HepG2 (cell line): ENCODE results near the gene BCAT1. TPM values are rescaled to one million over a fixed set of nuclear protein-coding genes. Genes with fewer than 3 reads are reported as not detected.
A peak's percentile ranks its signal among the peaks of the same experiment; 100 is the strongest.

Experiments
- ATAC-seq: fragments of 200-7000 bp; cut with Tn5 transposase; 3 replicates; pipeline ENCODE4 v1.9.1; 2020; ENCODE audit warnings: mild to moderate bottlenecking, moderate library complexity
- BruUV-seq: library from RNA; stranded (reverse); fragments of 400-500 nt; replicated peaks from 2 replicates; lab custom pipeline; 2021; lab: Mats Ljungman, UMichigan
- CTCF ChIA-PET: fragments of 300-600 bp; formaldehyde crosslinking; extraction: SDS; loops from one replicate; lab custom pipeline; 2021; ENCODE audit warnings: low total read pairs, inconsistent platforms, low intra/inter-chr PET ratio; lab: Yijun Ruan, JAX
- POLR2A ChIA-PET: fragments of 350-600 bp; sonication (Branson Sonifier 250); formaldehyde crosslinking; loops from one replicate; lab custom pipeline; 2020; ENCODE audit warnings: antibody characterized with exemption, inconsistent platforms; lab: Yijun Ruan, JAX
- DNase-seq: peaks from one replicate; pipeline ENCODE4 v3.0.0-alpha.2; 2015; ENCODE audit warnings: low spot score
- FAIRE-seq: peaks from 3 replicates; lab custom pipeline; 2011; peaks lifted over from hg19 to GRCh38; lab: Jason Lieb, UNC
- H2AFZ ChIP-seq: one replicate; pipeline ENCODE4 v1.6.1; 2011; ENCODE audit warnings: low read length, inconsistent platforms
- H3K27ac ChIP-seq: fragments of 300-600 bp; 3 replicates; pipeline ENCODE4 v1.8.0; 2011; ENCODE audit warnings: mixed run types, mild to moderate bottlenecking, mixed read lengths, low read length, inconsistent platforms; ENCODE audit not compliant: insufficient read depth; ENCODE audit errors: extremely low read length
- H3K27me3 ChIP-seq, 2 experiments: fragments of 200-600 bp in 1 of 2; 2 replicates in 1 of 2; 3 replicates in 1 of 2; pipeline versions ENCODE4 v1.6.0 to v1.8.0; 2011; ENCODE audit warnings: low read length in 2 of 2, mild to moderate bottlenecking in 2 of 2, moderate library complexity in 2 of 2, inconsistent platforms in 1 of 2; ENCODE audit not compliant: insufficient read depth in 2 of 2, control insufficient read depth in 1 of 2
- H3K36me3 ChIP-seq, 2 experiments: fragments of 200-600 bp in 1 of 2; replicated peaks in 1 of 2; 2 replicates in 1 of 2; 3 replicates in 1 of 2; pipeline versions ENCODE4 v1.5.1 to v1.8.0; 2011; ENCODE audit warnings: low read length in 2 of 2, inconsistent platforms in 1 of 2; ENCODE audit not compliant: insufficient read depth in 2 of 2, control insufficient read depth in 1 of 2
- H3K4me1 ChIP-seq: 2 replicates; pipeline ENCODE4 v1.5.1; 2012; ENCODE audit warnings: low read length, inconsistent platforms; ENCODE audit not compliant: insufficient read depth
- H3K4me2 ChIP-seq: 2 replicates; pipeline ENCODE4 v1.6.0; 2011; ENCODE audit warnings: low read depth, low read length, inconsistent platforms
- H3K4me3 ChIP-seq, 3 experiments: fragments of 200-600 bp in 1 of 3; sonication (generic), shearing (Covaris generic) in 1 of 3; replicated peaks in 1 of 3; 2 replicates each; pipeline ENCODE4 v1.5.1; 2011 to 2016; ENCODE audit warnings: low read length in 3 of 3, inconsistent platforms in 2 of 3, low read depth in 2 of 3, mild to moderate bottlenecking in 2 of 3, control low read depth in 1 of 3, mixed read lengths in 1 of 3; ENCODE audit not compliant: insufficient read depth in 1 of 3
- H3K79me2 ChIP-seq: one replicate; pipeline ENCODE4 v1.6.1; 2011; ENCODE audit warnings: low read length, inconsistent platforms; ENCODE audit not compliant: insufficient read depth
- H3K9ac ChIP-seq: 2 replicates; pipeline ENCODE4 v1.6.0; 2011; ENCODE audit warnings: mild to moderate bottlenecking, low read depth, low read length, inconsistent platforms; ENCODE audit not compliant: insufficient read depth
- H3K9me3 ChIP-seq: 2 replicates; pipeline ENCODE4 v1.5.1; 2012; ENCODE audit warnings: mild to moderate bottlenecking, low read length
- H4K20me1 ChIP-seq: 2 replicates; pipeline ENCODE4 v1.6.0; 2011; ENCODE audit warnings: inconsistent platforms, mild to moderate bottlenecking, low read length, moderate library complexity; ENCODE audit not compliant: insufficient read depth
- CEBPB ChIP-seq: IDR thresholded peaks from 2 replicates; pipeline ENCODE4 v1.6.1; 2011; ENCODE audit warnings: low read depth, low read length, improper control_type of control experiment, borderline replicate concordance
- NONO ChIP-seq, 2 experiments: fragments of 450-650 bp in 1 of 2; sonication (generic) in 1 of 2; formaldehyde crosslinking in 1 of 2; IDR thresholded peaks in 1 of 2; conservative IDR thresholded peaks in 1 of 2; 2 replicates each; pipeline versions ENCODE4 v1.6.1 to v1.8.0; 2017 to 2022; ENCODE audit warnings: mild to moderate bottlenecking in 1 of 2, missing genetic modification reagents in 1 of 2, moderate library complexity in 1 of 2
- PAWR ChIP-seq: sonication (generic); formaldehyde crosslinking; IDR thresholded peaks from 2 replicates; pipeline ENCODE4 v1.4.0; 2020; ENCODE audit warnings: missing genetic modification reagents, mild to moderate bottlenecking, borderline replicate concordance
- RFX1 ChIP-seq: fragments of 450-650 bp; IDR thresholded peaks from 2 replicates; pipeline ENCODE4 v1.6.1; 2017
- ZFP41 ChIP-seq: sonication (generic); formaldehyde crosslinking; IDR thresholded peaks from 2 replicates; pipeline ENCODE4 v1.4.0; 2020; ENCODE audit warnings: mild to moderate bottlenecking, missing genetic modification reagents, borderline replicate concordance
- WGBS: methylation state at CpG from one replicate; pipeline ENCODE4 v1.1.6; 2017; ENCODE audit warnings: low lambda C conversion rate; 5-methylcytosine and 5-hydroxymethylcytosine counted together
- in situ Hi-C: cut with HindIII; loops from 2 replicates; pipeline ENCODE4 v1.10.0; 2017; ENCODE audit warnings: low pct_unique_long_range_greater_than_20kb; ENCODE audit not compliant: extremely low pct_ligation_motif_present
- intact Hi-C: fragments of 100-400 bp; cut with micrococcal nuclease; formaldehyde crosslinking; loops from one replicate; pipeline ENCODE4 v1.10.0; 2022; ENCODE audit not compliant: unreplicated experiment
- polyA plus RNA-seq, 8 experiments: library from polyadenylated mRNA; depleted of rRNA in 3 of 8; stranded (reverse) in 7 of 8; unstranded in 1 of 8; fragments of >200 nt; fragmentation: Illumina TruSeq in 4 of 8; extraction: Trizol in 4 of 8; gene quantifications; 2 replicates each; pipeline versions ENCODE4 v1.2.1 to v1.2.3, GENCODE V29; 2011 to 2016; ENCODE audit warnings: low read depth in 4 of 8, missing spikeins in 1 of 8, mixed read lengths in 1 of 8; ENCODE audit not compliant: insufficient read depth in 1 of 8
- total RNA-seq, 5 experiments: library from RNA; depleted of rRNA; stranded (reverse); fragments of >200 nt; fragmentation: Illumina TruSeq; extraction: Trizol; gene quantifications; 2 replicates each; pipeline ENCODE4 v1.2.3, GENCODE V29; 2016; ENCODE audit warnings: low read depth in 1 of 5
- TF ChIP-seq, protein P1 (sequence below), 2 experiments: sonication (generic) in 1 of 2; formaldehyde crosslinking in 1 of 2; IDR thresholded peaks; 2 replicates each; pipeline versions ENCODE4 v1.5.1 to v1.6.1; 2011 to 2020; ENCODE audit warnings: borderline replicate concordance in 1 of 2, low read depth in 1 of 2, low read length in 1 of 2, mild to moderate bottlenecking in 1 of 2, missing genetic modification reagents in 1 of 2, moderate library complexity in 1 of 2
- TF ChIP-seq, protein P2 (sequence below): fragments of 450-650 bp; IDR thresholded peaks from 2 replicates; pipeline ENCODE4 v1.6.1; 2016
- TF ChIP-seq, protein P3 (sequence below): sonication (generic); formaldehyde crosslinking; IDR thresholded peaks from 2 replicates; pipeline ENCODE4 v1.8.0; 2022; ENCODE audit warnings: missing genetic modification reagents, low read depth, mild to moderate bottlenecking, borderline replicate concordance

Gene BCAT1
- total and polyA plus RNA-seq, 2 of the 13 experiments (the other 11 are each of a cell fraction or from before 2014, with no cell fraction given): 8.0 to 75.5 TPM

DNA sequence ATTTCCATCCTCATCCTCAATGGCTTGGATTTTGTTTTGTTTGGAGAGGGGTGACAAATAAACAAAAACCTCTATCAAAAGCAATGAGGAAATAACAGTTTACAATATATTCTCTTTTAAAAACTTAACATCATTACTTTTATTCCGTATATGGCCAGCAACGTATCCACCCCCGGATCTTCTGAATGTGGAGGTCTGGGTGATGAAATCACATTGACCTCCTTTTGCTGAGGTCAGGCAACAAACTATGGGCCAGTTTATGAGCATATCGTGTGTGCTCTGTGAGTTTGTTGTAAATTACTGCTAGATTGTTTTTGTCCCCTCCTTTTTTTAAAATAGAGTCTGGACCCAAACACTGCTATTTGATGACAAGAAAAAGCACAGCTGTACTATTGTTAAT, 178.1 kb downstream of the BCAT1 start (continued):
- TF ChIP-seq, protein P1, sequence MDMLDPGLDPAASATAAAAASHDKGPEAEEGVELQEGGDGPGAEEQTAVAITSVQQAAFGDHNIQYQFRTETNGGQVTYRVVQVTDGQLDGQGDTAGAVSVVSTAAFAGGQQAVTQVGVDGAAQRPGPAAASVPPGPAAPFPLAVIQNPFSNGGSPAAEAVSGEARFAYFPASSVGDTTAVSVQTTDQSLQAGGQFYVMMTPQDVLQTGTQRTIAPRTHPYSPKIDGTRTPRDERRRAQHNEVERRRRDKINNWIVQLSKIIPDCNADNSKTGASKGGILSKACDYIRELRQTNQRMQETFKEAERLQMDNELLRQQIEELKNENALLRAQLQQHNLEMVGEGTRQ (IDR thresholded peaks at IDR 0.05; ENCODE audit: low read depth, low read length): no peak
- TF ChIP-seq, protein P1 (CRISPR knock-in tag; IDR thresholded peaks at IDR 0.05; ENCODE audit: borderline replicate concordance): no peak
- TF ChIP-seq, all 625 proteins: peak for 0

DNA sequence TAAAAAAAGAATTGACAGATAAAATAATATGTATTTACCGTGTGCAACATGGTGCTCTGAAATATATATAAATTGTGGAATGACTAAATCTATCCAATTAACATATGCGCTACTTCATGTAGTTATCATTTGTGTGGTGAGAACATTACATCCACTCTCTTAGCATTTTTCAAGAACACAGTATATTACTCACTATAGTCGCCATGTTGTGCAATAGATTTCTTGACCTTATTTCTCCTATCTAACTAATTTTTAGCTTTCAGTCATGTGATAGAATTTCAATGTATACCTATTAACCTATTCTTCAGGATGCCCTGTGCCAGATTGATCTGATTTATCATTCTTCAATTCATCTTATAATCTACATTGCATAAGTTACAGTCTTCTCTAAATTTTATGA, 178.6 kb downstream of the BCAT1 start:
- no peak for DNase-seq
- H3K79me2 ChIP-seq: no peaks in the 10 kb centered on the region
- no peak overlapping the region for H3K4me3 ChIP-seq
- no peak overlapping the region for H3K4me2 ChIP-seq
- ATAC-seq: no peak
- TF ChIP-seq RFX1 (no peak), CEBPB (peak; percentile 50; the same call in 1 of the 2 replicates)
- TF ChIP-seq, all 625 proteins: peak for 1
- H2AFZ ChIP-seq: no peak overlapping the region
- no peak overlapping the region for H3K9ac ChIP-seq
- H3K27ac ChIP-seq: no peak overlapping the region
- no TSS peak for BruUV-seq
- H3K9me3 ChIP-seq: peaks cover 9% of the 10 kb centered on the region
- in situ Hi-C loops (loop anchor here (10.0 kb wide), 1 partner anchor 176 kb away; no protein-coding TSS in a partner anchor), intact Hi-C loops (no loop called here)
- H3K27me3 ChIP-seq: no peaks in the 10 kb centered on the region
- H4K20me1 ChIP-seq: no peaks in the 10 kb centered on the region
- no peaks in the 10 kb centered on the region for H3K36me3 ChIP-seq
- POLR2A ChIA-PET: no interaction called here
- CTCF ChIA-PET: no interaction called here
- 91% methylated on average over 3 of the region's 3 CpGs for WGBS
- FAIRE-seq: no peak
- no peaks in the 10 kb centered on the region for H3K4me1 ChIP-seq

DNA sequence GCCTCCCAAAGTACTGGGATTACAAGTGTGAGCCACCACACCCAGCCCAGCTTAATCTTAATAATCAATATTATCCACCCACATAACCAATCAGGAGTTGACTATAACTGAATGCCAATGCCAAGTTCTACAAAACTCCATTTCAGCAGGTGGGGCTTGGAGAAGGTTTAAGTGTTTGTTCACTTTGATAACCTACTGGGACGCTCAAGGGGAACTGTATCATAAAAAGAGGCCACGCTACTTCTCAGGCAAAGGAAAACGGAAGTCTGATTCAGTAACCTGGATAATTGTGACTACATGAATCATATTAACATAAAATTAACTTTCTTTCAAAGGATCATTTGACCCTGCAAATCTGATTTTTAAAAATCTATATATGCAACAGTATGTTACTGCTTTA, 179.2 kb downstream of the BCAT1 start:
- POLR2A ChIA-PET: no interaction called here
- no peak overlapping the region for H3K4me2 ChIP-seq
- BruUV-seq: no TSS peak
- no peaks in the 10 kb centered on the region for H4K20me1 ChIP-seq
- ATAC-seq (no peak), FAIRE-seq (no peak), DNase-seq (no peak)
- H3K9ac ChIP-seq: no peak overlapping the region
- H3K4me3 ChIP-seq: no peak overlapping the region
- in situ Hi-C loops: loop anchor here (10.0 kb wide), 1 partner anchor 175 kb away; no protein-coding TSS in a partner anchor
- H2AFZ ChIP-seq: no peak overlapping the region
- no peaks in the 10 kb centered on the region for H3K79me2 ChIP-seq
- H3K27ac ChIP-seq: no peak overlapping the region
- H3K36me3 ChIP-seq: no peaks in the 10 kb centered on the region
- 93% methylated on average over 3 of the region's 3 CpGs for WGBS
- no peaks in the 10 kb centered on the region for H3K27me3 ChIP-seq
- no peaks in the 10 kb centered on the region for H3K4me1 ChIP-seq
- TF ChIP-seq ZFP41 (CRISPR knock-in tag) (no peak), NONO (IDR thresholded peaks at IDR 0.05) (no peak), NONO (CRISPR knock-in tag; conservative IDR thresholded peaks at IDR 0.05) (no peak), PAWR (no peak)
- TF ChIP-seq, protein P2, sequence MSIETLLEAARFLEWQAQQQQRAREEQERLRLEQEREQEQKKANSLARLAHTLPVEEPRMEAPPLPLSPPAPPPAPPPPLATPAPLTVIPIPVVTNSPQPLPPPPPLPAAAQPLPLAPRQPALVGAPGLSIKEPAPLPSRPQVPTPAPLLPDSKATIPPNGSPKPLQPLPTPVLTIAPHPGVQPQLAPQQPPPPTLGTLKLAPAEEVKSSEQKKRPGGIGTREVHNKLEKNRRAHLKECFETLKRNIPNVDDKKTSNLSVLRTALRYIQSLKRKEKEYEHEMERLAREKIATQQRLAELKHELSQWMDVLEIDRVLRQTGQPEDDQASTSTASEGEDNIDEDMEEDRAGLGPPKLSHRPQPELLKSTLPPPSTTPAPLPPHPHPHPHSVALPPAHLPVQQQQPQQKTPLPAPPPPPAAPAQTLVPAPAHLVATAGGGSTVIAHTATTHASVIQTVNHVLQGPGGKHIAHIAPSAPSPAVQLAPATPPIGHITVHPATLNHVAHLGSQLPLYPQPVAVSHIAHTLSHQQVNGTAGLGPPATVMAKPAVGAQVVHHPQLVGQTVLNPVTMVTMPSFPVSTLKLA: no peak
- TF ChIP-seq, protein P3, sequence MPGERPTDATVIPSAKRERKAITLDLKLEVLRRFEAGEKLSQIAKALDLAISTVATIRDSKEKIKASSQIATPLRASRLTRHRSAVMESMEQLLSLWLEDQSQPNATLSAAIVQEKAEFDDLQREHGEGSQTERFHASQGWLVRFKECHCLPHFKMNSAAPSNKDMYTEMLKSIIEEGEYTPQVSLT (CRISPR knock-in tag): no peak
- intact Hi-C loops: no loop called here
- CTCF ChIA-PET: no interaction called here
- H3K9me3 ChIP-seq: peaks cover 9% of the 10 kb centered on the region
